GM12801 (cell line): ENCODE measurements around the gene IGFL1.

Experiments used
- TF ChIP-seq, protein P1 (sequence below): IDR thresholded peaks from one replicate; pipeline ENCODE4 v1.5.1; 2011; ENCODE audit warnings: control low read depth; ENCODE audit not compliant: insufficient read length; ENCODE audit errors: extremely low read depth

Gene IGFL1

DNA sequence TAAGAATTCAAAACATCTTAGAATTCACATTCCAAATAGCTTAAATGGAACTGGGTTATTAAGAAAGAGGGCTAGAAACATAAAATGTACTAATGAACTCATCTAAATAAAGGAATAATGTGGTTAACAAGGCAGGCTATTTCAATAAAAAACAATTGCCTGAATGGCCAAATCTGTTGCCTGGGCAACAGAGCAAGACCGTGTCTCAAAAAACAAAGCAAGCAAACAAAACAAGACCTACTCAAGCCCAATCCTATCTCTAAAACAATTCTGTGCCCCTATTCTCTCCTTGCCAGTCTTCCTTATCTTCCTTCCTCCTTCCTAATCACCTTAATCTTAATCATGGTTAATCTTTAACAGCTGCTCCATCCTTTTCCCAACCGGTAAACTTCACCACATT is 12.1 kb downstream of the IGFL1 start:
- TF ChIP-seq, protein P1, sequence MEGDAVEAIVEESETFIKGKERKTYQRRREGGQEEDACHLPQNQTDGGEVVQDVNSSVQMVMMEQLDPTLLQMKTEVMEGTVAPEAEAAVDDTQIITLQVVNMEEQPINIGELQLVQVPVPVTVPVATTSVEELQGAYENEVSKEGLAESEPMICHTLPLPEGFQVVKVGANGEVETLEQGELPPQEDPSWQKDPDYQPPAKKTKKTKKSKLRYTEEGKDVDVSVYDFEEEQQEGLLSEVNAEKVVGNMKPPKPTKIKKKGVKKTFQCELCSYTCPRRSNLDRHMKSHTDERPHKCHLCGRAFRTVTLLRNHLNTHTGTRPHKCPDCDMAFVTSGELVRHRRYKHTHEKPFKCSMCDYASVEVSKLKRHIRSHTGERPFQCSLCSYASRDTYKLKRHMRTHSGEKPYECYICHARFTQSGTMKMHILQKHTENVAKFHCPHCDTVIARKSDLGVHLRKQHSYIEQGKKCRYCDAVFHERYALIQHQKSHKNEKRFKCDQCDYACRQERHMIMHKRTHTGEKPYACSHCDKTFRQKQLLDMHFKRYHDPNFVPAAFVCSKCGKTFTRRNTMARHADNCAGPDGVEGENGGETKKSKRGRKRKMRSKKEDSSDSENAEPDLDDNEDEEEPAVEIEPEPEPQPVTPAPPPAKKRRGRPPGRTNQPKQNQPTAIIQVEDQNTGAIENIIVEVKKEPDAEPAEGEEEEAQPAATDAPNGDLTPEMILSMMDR: no peak

- TF ChIP-seq, protein P1: no peak
These were observed 20.7 kb downstream of the IGFL1 start for GRCh38 chr19:46250076-46250735.

DNA sequence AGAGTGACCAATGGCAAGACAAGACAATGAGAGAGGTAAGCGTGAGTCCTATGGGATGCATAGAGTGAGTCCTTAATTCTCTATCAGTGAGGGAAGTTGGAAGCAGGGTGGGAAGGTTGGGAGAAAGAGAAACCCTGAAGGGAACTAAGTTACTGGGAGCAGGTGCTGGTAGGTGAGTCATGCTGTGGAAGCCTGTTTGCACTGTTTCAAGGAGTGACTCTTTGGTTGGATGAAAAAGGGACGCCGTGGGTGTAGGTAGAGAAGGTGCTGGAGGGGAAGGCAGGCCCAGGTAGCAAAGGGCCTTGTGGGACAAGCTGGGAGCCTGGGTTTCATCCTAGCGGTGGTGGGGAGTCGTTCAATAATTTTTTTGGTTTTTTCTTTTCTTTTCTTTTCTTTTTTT is 21.9 kb downstream of the IGFL1 start:
- TF ChIP-seq, protein P1: no peak

DNA sequence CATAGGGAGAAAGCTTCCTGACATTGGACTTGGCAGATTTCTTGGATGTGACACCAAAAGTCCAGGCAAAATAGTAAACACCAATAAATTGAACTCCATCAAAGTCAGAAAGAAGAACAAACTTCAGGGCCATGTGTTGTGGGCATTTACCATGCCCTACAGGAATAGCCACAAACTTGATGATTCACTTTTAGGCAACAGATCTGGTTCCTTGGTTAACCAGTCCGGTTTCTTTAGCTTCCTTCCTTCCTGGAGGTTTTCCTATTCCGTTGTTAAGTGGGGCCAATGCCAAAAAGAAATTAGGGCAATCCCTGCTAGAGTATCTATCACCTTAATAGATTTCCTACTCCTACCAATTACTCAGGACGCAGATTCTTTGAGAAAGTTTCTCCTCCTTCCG is 25.2 kb downstream of the IGFL1 start:
- TF ChIP-seq, protein P1: no peak

- TF ChIP-seq, protein P1: no peak
These were observed 27.3 kb downstream of the IGFL1 start for GRCh38 chr19:46256855-46257254.

DNA sequence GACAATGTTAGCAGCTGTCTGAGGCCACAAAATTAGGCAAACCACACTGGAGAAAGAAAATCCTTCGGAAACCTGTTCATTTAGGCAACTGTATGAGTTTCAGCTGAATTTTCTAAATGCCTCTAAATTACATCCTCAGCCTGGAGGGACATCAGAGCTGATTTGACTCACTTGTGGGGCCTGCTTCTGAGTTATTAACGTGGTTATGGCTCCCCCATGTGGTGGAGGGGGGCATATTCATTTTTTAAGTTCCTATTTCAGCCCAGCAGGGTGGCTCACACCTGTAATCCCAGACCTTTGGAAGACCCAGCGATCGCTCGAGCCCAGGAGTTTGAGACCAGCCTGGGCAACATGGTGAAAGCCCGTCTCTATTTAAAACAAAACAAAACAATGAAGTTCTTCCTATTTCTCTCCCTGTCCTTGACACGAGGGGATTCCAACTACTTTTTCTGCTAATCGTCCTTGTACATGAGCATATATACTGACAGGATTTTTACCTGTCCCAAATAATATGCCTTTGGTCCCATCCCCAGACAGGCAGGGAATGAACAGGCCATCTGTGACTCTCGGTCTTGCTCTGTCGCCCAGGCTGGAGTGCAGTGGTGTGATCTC is 35.8 kb downstream of the IGFL1 start:
- TF ChIP-seq, protein P1: no peak

DNA sequence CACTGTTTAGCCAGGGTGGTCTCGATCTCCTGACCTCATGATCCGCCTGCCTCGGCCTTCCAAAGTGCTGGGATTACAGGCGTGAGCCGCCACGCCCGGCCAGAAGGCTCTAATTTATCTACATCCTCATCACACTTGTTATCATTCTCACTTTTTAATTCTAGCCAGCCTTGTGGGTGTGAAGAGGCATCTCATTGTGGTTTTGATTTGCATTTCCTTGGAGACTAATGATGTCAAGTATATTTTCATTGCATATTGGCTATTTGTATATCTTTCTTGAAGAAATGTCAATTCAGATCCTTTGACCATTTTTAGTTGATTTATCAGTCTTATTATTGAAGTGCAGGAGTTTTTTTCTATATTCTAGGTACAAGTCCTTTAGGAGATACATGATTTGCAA is 39.6 kb downstream of the IGFL1 start:
- TF ChIP-seq, protein P1: no peak
